ENCODE results near the gene CARD18.

The CARD18 gene

DNA sequence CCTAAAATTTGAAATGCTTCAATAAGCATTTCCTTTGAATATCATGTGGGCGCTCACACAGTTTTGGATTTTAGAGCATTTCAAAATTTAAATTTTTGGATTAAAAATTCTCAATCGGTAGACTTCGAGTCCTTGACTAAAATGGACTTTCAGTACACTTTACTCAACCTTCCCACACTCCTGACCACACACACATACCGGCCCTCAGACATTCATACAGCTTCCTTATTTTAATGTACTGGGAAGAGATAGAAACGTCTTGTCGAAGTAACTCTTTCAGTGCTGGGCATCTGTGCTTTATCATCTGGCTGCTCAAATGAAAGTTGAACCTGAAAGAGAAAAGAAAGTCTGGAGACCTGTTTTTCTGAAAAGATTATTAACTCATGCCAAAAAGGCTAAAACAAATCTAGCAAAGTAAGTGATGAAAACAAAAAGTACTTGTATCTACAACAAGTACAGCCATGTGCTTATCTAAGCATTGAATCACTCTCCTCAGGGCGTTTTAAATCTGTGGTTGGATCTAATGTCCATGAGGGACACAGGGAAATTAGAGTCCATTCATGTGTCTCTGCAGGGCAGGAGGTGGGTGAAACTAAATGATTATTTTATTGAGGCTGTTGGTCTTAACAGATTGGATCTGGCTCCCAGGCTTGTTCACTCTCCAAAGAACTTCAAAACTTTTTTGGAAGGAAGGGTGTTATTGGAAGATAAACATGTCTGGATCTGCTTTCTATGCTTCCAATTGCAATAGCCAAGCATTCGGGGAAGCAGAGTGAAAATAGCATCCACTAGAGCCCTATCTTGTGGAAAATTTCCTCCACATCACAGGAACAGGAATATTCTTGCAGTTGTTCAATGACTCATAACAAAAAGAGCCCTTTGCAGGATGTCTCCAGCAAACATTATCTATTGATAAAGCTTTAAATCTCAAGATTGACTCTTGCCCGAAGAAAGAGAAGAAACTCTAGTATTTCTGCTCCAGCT lies 47.0 kb downstream of the CARD18 start:
- DNase-seq (ENCODE audit: extremely low spot score, insufficient read length, low read depth) (no peak), FAIRE-seq (no peak)
